ENCODE data around the gene MEAK7.
A peak's percentile ranks its signal among the peaks of the same experiment; 100 is the strongest.

MEAK7 gene

GRCh38 chr16:84513666-84514065 lies 9.2 kb upstream of the MEAK7 start:
- DNase-seq (ENCODE audit: low read depth in 2 of 2, low spot score in 1 of 2) = no peak

- no peak for DNase-seq (ENCODE audit: low read depth in 2 of 2, low spot score in 1 of 2)
These were observed 8.7 kb upstream of the MEAK7 start for GRCh38 chr16:84513123-84513522.

DNA sequence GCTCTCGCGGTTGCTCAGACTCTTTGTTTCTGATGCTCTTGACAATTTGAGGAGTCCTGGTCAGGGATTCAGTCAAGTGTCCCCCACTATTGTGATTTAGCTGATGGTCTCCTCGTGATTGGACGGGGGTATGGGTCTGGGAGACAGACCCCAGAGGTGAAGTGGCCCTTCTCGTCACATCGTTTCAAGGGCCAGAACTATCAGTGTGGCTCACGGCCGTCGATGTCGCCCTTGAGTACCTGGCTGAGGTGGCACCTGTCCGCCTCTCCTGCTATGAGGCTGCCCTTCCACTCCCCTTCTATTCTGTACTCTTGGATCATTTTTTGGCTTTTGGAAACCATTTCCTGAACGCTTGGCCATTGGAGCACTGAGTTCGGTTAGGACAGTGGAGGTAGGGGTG lies 7.4 kb upstream of the MEAK7 start:
- no peak for DNase-seq (ENCODE audit: low read depth in 2 of 2, low spot score in 1 of 2)

GRCh38 chr16:84511180-84511800 lies 6.8 kb upstream of the MEAK7 start:
- peak; percentile 71 to 76 for DNase-seq (ENCODE audit: low read depth in 2 of 2, low spot score in 1 of 2)

- no peak for DNase-seq (ENCODE audit: low read depth in 2 of 2, low spot score in 1 of 2)
These were observed 4.8 kb upstream of the MEAK7 start for GRCh38 chr16:84509032-84509950.

DNA sequence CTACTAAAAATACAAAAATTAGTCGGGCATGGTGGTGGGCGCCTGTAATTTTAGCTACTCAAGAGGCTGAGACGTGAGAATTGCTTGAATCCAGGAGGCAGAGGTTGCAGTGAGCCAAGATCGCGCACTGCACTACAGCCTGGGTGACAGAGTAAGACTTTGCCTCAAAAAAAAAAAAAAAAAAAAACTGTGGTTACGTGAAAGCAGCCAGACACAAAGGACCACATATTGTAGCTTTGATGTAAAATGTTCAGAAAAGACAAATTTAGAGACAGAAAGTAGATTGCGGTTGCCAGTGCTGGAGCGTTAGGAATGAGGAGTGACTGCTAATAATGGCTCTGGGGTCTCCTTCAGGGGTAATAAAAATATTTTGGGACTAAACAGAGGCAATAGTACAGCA lies 4.0 kb upstream of the MEAK7 start:
- no peak for DNase-seq (ENCODE audit: low read depth in 2 of 2, low spot score in 1 of 2)

DNA sequence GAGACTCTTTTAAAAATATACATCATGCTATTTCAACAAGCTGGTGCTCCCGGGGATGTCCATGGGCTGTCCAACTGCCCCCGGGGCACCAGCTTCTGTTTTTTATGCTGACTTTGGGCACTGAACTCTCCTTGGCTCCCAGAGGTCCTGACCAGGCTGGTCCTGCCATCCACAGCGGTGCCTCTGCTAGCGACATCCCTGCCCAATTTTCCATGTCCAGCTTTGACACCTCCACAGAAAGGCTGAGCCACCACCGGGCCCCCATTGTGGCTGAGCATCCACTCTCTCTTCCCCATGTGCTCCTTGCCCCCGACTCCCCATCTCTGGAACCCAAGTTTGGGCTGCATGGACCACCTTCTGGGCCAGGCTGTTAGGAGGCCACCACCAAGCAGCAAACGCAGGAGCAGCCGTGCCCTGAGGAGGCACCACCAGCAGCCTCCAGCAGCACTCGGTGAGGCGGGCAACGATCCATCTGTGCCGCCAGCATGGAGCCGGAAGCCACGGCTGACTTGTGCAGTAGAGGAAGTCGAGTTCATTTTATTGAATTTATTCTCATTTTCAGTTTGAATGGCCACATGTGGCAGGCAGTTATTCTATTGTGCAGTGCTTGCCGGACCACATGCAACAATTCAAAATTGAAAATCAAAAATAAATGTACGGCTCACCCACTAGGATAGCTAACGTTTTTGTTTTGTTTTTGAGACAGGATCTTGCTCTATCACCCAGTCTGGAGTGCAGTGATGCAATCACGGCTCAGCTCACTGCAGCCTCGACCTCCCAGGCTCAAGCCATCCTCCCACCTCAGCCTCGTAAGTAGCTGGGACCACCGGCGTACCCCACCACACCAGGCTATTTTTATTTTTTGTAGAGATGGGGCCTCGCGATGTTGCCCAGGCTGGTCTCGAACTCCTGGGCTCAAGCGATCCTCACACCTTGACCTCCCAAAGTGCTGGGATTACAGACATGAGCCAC lies 2.8 kb upstream of the MEAK7 start:
- no peak for DNase-seq (ENCODE audit: low read depth in 2 of 2, low spot score in 1 of 2)

GRCh38 chr16:84505249-84506187 lies 1.1 kb upstream of the MEAK7 start:
- no peak for DNase-seq (ENCODE audit: low read depth in 2 of 2, low spot score in 1 of 2)

- DNase-seq (ENCODE audit: low read depth in 2 of 2, low spot score in 1 of 2) = no peak
These were observed 586 bp downstream of the MEAK7 start for GRCh38 chr16:84503751-84504395.

GRCh38 chr16:84502581-84502980 lies 1.9 kb downstream of the MEAK7 start:
- no peak for DNase-seq (ENCODE audit: low read depth in 2 of 2, low spot score in 1 of 2)

DNA sequence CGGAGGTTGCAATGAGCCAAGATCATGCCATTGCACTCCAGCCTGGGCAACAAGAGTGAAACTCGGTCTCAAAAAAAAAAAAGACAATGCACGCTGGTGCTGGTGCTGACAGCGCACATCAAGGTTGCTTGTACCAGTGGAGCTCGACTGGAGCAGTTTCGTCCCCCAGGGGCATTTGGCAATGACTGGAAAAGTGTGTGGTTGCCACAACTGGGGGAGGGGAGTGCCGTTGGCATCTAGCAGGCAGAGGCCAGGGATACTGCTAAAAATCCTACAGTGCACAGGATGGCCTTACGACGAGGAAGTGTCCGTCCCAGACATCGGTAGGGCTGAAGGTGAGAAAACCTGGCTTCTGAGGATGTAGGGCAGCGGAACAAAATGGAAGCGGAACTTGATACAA lies 2.4 kb downstream of the MEAK7 start:
- no peak for DNase-seq (ENCODE audit: low read depth in 2 of 2, low spot score in 1 of 2)

- DNase-seq (ENCODE audit: low read depth in 2 of 2, low spot score in 1 of 2) = no peak
These were observed 3.3 kb downstream of the MEAK7 start for GRCh38 chr16:84501077-84501735.

DNA sequence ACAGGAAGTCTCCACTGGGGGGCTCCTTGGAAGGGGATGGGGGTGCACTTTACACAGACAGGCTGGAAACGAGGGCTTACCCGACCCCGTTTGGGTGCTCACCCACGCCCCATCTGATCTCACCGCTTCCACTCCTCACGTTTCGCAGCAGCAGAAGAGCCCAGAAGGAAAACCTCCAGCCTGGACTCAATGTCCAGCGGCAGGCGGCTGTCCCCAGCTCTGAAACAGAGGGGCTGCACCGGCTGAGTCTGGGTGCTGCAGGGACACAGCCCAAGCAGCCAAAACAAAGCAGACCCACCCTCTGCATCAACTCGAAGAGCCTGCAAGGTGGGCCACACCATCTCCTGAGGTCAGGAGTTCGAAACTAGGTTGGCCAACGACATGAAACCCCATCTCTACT lies 3.9 kb downstream of the MEAK7 start:
- no peak for DNase-seq (ENCODE audit: low read depth in 2 of 2, low spot score in 1 of 2)

DNA sequence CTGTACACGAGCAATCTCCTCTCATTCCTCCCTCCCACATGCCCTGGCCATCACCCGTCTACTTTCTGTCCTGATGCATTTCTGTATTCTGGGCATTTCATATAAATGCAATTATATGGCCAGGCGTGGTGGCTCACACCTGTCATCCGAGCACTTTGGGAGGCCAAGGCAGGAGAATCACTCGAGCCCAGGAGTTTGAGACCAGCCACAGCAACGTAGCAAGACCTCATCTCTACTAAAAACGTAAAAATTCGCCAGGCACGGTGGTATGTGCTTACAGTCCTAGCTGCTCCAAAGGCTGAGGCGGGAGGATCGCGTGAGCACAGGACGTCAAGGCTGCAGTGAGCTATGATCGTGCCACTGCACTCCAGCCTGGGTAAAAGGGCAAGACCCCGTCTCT lies 4.8 kb downstream of the MEAK7 start:
- DNase-seq (ENCODE audit: low read depth in 2 of 2, low spot score in 1 of 2) = no peak

GRCh38 chr16:84498859-84499620 lies 5.4 kb downstream of the MEAK7 start:
- DNase-seq (ENCODE audit: low read depth in 2 of 2, low spot score in 1 of 2) = no peak

- no peak for DNase-seq (ENCODE audit: low read depth in 2 of 2, low spot score in 1 of 2)
These were observed 6.2 kb downstream of the MEAK7 start for GRCh38 chr16:84498223-84498610.

- DNase-seq (ENCODE audit: low read depth in 2 of 2, low spot score in 1 of 2) = no peak
These were observed 6.8 kb downstream of the MEAK7 start for GRCh38 chr16:84497418-84498222.

GRCh38 chr16:84496991-84497390 lies 7.5 kb downstream of the MEAK7 start:
- no peak for DNase-seq (ENCODE audit: low read depth in 2 of 2, low spot score in 1 of 2)

Data from stimulated activated CD8-positive, alpha-beta memory T cell treated with anti-CD3 and anti-CD28 coated beads, Interleukin-4, amount 100 ng/mL, for 1 hour (primary cell).